ENCODE measurements around the gene CYP46A1.

The CYP46A1 gene

GRCh38 chr14:99733211-99733539 is 49.1 kb downstream of the CYP46A1 start:
- DNase-seq, result no peak

- DNase-seq, result no peak
Measured at GRCh38 chr14:99733540-99734405, 49.7 kb downstream of the CYP46A1 start.

GRCh38 chr14:99734406-99735051 is 50.4 kb downstream of the CYP46A1 start:
- no peak for DNase-seq

DNA sequence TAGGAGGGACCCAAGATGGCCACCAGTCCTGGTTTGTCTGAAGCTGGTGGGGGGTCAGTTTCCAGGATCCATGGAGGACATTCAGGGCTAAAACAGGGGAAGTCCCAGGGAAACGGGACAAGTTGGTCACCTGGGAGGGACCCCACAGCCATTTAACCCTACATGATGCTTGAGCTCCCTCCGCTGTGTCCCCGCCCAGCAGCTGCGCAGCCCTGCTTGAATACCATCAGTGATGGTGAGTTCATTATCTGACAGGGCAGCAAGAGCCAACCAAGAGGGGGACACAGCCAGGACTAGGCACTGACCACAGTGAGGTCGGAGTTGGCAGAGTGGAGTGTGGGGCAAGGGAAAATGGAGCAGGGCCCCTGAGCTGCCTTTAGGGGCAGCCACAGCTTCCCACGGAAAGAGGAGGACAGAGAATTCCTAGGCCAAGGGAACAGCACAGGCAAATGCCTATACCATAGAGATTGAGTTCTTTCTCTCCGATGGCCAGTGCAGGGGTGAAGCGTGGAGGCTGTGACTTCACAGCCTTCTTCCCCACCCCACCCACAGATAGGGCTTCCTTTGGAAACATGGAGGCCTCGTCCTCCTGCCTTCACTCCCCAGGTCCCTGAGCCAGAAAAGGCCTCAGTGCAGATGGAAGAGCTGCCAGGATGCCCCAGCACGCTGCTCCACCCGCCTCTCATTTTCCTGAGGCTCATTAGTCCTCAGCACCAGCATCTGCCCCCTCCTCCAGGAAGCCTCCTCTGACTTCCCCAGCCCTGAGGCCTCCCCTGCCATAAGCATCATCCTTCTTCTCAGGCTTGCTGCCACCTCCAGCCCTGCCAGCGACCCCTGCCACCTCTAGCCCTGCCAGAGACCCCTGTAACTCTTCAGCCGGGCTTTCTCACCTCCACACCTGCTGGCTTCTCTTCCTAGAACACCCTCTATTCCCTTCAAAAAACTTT is 51.4 kb downstream of the CYP46A1 start:
- DNase-seq, result no peak

- no peak for DNase-seq
Measured at GRCh38 chr14:99736603-99737371, 52.7 kb downstream of the CYP46A1 start.

GRCh38 chr14:99737451-99737951 is 53.4 kb downstream of the CYP46A1 start:
- no peak for DNase-seq

DNA sequence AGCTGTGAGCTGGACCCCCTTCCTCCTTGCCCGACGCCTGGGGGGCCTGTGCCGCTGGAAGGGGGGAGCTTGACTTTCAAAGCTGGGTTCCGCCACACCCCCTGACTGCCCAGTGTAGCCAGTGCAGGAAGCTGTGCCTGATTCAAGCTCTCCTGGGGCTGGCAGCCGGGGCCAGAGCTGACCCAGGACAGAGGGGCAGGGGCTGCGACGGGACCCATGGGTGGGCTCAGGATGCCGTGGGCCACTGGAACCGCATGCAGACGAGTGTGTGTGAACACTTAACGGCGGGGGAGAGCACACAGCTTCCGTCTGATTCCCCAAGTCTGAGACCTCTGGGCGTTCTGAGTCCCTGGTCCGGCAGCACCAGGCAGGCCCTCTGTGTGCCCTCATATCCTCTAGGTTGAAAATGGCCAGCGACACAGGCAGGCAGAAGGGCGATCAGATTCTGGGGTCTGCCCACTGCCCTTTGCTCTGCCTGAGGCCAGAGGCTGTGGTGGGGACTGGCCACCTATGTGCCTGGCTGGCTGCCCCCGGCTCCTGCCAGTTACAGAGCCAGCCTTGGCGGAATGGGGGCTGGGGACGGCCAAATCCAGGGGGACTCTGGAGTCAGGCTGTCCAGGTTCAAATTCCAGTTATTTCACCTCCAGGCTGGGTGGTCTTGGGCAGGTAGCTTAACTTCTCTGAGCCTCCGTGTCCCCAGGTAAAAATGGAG is 54.0 kb downstream of the CYP46A1 start:
- DNase-seq, result no peak

GRCh38 chr14:99740411-99740810 is 56.3 kb downstream of the CYP46A1 start:
- no peak for DNase-seq

DNA sequence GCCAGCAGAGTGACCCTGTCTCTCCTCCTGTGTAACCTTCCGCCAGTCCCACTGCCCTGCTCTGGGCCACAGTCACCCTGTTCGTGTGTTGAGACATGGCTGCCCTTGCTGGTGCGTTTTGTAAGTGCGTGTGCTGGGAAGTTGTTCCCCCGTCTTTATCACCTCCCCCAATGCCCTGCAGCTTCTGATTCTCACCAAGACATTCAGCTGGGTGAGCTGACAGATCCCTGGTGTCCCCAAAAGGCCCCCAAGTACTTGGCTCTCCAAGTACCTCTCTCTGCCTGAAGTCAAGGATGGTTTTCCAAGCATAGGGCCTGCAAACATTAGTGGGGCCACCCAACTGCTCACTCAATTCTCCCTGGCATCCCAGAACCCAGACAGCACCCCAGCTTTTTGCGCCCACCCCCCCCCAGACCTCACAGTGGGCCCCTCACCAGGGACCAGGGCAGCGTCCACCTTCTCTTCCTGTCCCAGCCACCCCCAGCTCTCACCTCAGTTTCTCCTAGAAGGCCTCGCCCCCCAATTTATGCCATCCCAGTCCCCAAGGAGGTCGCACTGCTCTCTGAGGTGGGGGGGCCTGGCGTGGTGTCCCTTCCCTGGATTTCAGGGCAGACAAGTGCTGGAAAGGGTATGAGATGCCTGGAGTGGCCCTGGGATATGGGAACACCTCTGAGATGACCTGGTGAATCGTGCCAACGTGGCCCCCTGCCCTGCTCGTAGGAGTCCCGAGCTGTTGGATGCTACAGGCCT is 57.3 kb downstream of the CYP46A1 start:
- no peak for DNase-seq

DNA sequence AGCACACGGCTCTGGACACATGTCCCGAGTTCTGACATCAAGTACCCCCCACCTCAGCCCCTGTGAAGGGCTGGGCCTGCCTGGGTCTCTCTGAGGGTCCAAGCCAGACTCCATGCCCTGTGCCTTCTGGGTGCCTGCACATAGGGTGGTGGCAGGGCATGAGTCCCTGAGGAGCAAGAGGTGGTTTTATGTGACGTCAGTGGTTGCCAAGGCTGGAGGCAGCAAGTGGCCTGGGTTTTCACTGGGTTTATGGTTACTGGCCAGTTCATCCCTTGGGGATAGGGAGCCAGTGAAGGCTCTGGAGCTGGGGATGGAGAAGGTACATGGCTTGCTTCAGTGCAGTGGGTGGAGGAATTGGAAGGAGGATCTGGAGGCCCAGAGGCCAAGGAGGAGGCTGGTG is 58.0 kb downstream of the CYP46A1 start:
- DNase-seq, result no peak

DNA sequence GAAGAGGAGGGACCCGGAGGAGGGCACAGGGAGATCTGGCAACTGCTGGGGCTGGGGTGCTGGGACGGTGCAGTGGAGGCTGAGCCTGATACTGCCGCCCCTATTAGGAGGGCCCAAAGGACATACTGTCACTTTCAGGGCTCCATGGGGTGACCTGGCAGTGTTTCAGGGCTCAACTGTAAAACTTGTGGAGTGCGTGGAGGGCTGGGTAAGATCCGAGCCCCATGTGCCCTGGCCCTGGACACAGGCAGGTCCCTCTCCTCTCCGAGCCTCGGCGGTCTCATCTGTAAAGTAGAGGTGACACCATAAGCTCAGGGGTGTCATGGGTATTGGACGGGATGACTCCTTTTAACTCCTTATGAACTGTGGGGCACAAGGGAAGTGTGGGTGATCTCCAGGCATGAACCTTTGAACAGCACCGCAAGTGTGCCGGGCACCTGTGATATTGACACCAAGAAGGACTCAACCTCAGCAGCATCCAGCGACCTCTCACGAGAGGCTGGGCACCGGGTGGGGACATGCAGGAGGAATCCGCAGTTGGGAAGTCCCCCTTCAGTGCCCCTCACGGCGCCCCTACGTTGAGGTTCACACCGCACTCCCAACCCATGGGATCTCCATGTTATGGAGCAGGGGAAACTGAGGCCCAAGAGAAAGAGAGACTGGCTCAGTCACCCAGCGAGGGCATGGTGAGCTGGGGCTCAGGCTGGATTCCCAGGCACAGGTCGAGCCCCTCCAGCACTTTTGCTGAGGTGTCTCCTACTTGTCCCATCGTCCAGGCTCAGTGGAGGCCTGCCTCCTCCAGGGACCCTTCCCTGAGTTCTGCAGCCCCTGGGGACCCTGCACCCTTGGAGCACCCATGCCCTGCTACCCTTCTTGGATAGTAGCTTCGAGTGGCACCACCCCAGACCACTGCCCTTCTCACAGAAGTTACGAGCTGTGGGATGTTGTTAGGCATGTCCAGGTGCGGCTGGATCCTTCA is 58.7 kb downstream of the CYP46A1 start:
- DNase-seq, result no peak

DNA sequence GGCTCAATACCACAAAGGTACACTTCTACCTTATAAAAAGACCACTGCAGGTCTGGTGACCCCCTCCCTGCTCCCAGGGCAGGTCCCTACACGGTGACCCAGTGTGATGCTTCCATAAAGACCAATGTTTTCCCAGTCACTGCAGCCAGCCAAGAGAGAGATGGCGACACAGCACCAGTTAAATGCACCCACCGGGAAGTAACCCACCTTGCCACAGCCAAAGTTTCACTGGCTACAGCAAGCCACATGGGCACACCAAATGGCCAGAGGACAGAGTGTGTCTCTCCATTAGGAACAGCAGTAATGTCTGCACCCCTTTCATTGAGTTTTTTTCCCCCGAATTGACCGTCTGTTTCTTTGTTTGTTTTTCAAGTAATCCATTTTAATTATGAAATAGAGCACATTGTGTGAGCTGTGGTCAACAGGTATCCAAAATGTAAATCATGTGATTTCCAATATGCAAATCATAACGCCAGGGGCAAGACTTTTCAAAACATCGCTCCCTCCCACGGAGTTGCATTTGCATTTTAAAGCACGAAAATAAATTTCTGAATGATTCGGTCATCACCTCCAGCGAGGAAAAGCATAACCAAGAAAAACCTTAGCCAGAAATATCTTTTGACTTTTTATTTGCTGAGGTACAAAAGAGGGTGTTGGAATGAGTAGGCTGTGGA is 60.2 kb downstream of the CYP46A1 start:
- DNase-seq, result no peak

DNA sequence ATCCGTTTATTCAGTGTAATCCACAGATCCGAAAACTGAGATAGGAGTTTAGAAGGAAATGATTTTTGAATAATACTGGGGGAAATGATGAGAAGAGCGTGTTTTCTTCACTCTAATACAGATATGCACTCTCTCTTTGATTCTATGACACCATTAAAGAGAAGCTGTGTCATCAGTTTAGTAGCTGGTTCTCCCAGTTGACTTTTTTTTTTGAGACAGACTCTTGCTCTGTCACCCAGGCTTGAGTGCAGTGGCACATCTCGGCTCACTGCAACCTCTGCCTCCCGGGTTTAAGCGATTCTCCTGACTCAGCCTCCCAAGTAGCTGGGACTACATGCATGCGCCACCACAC is 60.8 kb downstream of the CYP46A1 start:
- DNase-seq, result no peak

GRCh38 chr14:99745307-99745951 is 61.3 kb downstream of the CYP46A1 start:
- DNase-seq, result no peak

DNA sequence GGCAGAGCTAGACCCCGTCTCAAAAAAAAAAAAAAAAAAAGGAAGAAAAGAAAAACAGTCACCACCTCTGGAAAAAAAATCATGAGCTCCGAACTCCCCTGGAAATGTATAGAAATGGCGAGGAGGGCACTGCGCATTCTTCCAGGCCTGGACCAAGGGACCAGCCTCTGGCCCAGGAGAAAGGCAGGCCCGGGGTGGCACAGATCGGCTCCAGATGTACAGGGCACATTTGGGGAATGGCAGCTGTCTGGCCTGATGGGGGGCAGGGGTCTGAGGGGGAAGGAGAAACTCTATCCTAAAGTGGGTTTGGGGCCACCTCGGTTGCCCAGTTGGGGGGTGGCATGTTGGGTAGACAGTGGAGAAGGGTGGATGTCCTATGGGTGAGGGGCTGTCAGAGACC is 63.1 kb downstream of the CYP46A1 start:
- no peak for DNase-seq

- no peak for DNase-seq
Measured at GRCh38 chr14:99747582-99748330, 63.7 kb downstream of the CYP46A1 start.

GRCh38 chr14:99748529-99748928 is 64.4 kb downstream of the CYP46A1 start:
- no peak for DNase-seq

DNA sequence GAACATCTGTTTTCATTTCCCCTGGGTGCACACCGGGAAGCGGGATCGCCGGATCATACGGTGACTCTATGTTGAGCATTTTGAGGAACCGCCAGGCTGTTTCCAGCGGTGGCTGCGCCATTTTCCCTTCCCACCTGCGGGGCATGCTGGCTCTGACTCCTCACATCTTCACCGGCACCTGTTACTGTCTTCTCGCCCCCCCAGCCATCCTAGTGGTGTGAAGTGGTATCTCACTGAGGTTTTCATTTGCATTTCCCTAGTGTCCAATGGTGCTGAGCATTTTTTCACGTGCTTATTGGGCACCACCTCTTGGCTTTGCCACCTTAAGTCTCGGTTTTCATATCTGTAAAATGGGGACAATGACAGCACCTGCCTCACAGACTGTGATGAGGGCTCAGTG is 65.0 kb downstream of the CYP46A1 start:
- no peak for DNase-seq

Measured in activated CD4-positive, alpha-beta T cell treated with anti-CD3 and anti-CD28 coated beads for 4 hours (primary cell).